ENCODE measurements around the gene DCDC2.

DNA sequence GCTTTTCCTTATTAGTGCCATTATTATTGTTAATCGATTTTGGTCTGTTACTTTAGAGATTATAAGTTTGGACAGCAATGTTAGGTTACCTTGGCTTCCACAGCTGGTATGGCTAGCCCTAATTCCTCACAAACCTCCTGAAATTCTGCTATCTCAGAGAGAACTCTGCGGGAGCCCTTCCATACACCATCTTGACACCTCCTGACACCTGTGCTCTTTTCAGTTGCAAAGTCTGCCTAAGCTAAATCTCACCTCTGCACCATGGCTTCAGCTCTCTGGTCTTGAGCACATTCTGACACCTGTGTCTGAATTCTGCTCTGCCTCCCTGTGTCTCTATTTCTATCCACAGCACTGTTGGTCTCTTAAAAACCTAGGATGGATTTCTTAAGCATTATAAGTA lies 106.5 kb downstream of the DCDC2 start:
- no peak for TF ChIP-seq NR2C2 (CRISPR knock-in tag; IDR thresholded peaks at IDR 0.05)
- TF ChIP-seq NR1H2 (CRISPR knock-in tag; IDR thresholded peaks at IDR 0.05) = no peak
- no peak for TF ChIP-seq FOXP1 (CRISPR knock-in tag; IDR thresholded peaks at IDR 0.05; ENCODE audit: borderline replicate concordance)
- TF ChIP-seq, protein P1, sequence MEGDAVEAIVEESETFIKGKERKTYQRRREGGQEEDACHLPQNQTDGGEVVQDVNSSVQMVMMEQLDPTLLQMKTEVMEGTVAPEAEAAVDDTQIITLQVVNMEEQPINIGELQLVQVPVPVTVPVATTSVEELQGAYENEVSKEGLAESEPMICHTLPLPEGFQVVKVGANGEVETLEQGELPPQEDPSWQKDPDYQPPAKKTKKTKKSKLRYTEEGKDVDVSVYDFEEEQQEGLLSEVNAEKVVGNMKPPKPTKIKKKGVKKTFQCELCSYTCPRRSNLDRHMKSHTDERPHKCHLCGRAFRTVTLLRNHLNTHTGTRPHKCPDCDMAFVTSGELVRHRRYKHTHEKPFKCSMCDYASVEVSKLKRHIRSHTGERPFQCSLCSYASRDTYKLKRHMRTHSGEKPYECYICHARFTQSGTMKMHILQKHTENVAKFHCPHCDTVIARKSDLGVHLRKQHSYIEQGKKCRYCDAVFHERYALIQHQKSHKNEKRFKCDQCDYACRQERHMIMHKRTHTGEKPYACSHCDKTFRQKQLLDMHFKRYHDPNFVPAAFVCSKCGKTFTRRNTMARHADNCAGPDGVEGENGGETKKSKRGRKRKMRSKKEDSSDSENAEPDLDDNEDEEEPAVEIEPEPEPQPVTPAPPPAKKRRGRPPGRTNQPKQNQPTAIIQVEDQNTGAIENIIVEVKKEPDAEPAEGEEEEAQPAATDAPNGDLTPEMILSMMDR (IDR thresholded peaks at IDR 0.05) = no peak
- TF ChIP-seq NFYB (CRISPR knock-in tag; conservative IDR thresholded peaks at IDR 0.05; ENCODE audit: low read depth) = no peak
- TF ChIP-seq, protein P2, sequence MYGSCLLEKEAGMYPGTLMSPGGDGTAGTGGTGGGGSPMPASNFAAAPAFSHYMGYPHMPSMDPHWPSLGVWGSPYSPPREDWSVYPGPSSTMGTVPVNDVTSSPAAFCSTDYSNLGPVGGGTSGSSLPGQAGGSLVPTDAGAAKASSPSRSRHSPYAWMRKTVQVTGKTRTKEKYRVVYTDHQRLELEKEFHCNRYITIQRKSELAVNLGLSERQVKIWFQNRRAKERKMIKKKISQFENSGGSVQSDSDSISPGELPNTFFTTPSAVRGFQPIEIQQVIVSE (CRISPR knock-in tag; IDR thresholded peaks at IDR 0.05; ENCODE audit: borderline replicate concordance) = no peak
- TF ChIP-seq, protein P3, sequence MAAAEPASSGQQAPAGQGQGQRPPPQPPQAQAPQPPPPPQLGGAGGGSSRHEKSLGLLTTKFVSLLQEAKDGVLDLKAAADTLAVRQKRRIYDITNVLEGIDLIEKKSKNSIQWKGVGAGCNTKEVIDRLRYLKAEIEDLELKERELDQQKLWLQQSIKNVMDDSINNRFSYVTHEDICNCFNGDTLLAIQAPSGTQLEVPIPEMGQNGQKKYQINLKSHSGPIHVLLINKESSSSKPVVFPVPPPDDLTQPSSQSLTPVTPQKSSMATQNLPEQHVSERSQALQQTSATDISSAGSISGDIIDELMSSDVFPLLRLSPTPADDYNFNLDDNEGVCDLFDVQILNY (CRISPR knock-in tag; IDR thresholded peaks at IDR 0.05) = no peak
- TF ChIP-seq ZNF138 (CRISPR knock-in tag; conservative IDR thresholded peaks at IDR 0.05) = no peak
- TF ChIP-seq, protein P4, sequence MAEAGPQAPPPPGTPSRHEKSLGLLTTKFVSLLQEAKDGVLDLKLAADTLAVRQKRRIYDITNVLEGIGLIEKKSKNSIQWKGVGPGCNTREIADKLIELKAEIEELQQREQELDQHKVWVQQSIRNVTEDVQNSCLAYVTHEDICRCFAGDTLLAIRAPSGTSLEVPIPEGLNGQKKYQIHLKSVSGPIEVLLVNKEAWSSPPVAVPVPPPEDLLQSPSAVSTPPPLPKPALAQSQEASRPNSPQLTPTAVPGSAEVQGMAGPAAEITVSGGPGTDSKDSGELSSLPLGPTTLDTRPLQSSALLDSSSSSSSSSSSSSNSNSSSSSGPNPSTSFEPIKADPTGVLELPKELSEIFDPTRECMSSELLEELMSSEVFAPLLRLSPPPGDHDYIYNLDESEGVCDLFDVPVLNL (CRISPR knock-in tag; IDR thresholded peaks at IDR 0.05; ENCODE audit: borderline replicate concordance, low read depth) = no peak
- TF ChIP-seq CBFB (CRISPR knock-in tag; IDR thresholded peaks at IDR 0.05; ENCODE audit: low read depth) = no peak
- TF ChIP-seq ATF1 (CRISPR knock-in tag; IDR thresholded peaks at IDR 0.05) = no peak
- TF ChIP-seq, protein P5, sequence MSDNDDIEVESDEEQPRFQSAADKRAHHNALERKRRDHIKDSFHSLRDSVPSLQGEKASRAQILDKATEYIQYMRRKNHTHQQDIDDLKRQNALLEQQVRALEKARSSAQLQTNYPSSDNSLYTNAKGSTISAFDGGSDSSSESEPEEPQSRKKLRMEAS (CRISPR knock-in tag; IDR thresholded peaks at IDR 0.05) = 0 out of 2 replicates have a peak, but pooled peaks have one; percentile 33
- no peak for TF ChIP-seq FOXK1 (CRISPR knock-in tag; IDR thresholded peaks at IDR 0.05)
